Activated CD4-positive, CD25-positive, alpha-beta regulatory T cell treated with anti-CD3 and anti-CD28 coated beads, Interleukin-2, amount 50 U/mL, for 24 hours (primary cell): ENCODE measurements around the gene CMTM4.
A peak's percentile ranks its signal among the peaks of the same experiment; 100 is the strongest.
"Not testable (repeated sequence)": the region's sequence is repeated elsewhere in the genome, so short reads cannot be mapped to it uniquely, and the experiment has no call there.

Source experiments
- ATAC-seq, 2 donors: fragments of 150-1000 bp; cut with Tn5 transposase; one replicate each; pipeline ENCODE4 v1.10.0; 2021; ENCODE audit warnings: mild to moderate bottlenecking in 1 of 2, moderate library complexity in 1 of 2

CMTM4 gene

GRCh38 chr16:66670691-66671388 lies 25.7 kb downstream of the CMTM4 start:
- no peak for ATAC-seq

- no peak for ATAC-seq
These were observed 27.6 kb downstream of the CMTM4 start for GRCh38 chr16:66668777-66669444.

- no peak for ATAC-seq
These were observed 28.6 kb downstream of the CMTM4 start for GRCh38 chr16:66667944-66668343.

GRCh38 chr16:66662445-66663194 lies 33.9 kb downstream of the CMTM4 start:
- ATAC-seq = no peak

GRCh38 chr16:66661671-66662346 lies 34.7 kb downstream of the CMTM4 start:
- not testable (repeated sequence) for ATAC-seq

- ATAC-seq = no peak
These were observed 35.4 kb downstream of the CMTM4 start for GRCh38 chr16:66661210-66661560.

- no peak for ATAC-seq
These were observed 35.9 kb downstream of the CMTM4 start for GRCh38 chr16:66660422-66661209.

- no peak for ATAC-seq
These were observed 37.7 kb downstream of the CMTM4 start for GRCh38 chr16:66658860-66659190.

- no peak for ATAC-seq
These were observed 38.2 kb downstream of the CMTM4 start for GRCh38 chr16:66658143-66658859.

- no peak for ATAC-seq
These were observed 40.0 kb downstream of the CMTM4 start for GRCh38 chr16:66656547-66656946.

GRCh38 chr16:66653581-66654350 lies 42.8 kb downstream of the CMTM4 start:
- no peak for ATAC-seq

GRCh38 chr16:66652661-66653360 lies 43.7 kb downstream of the CMTM4 start:
- ATAC-seq = no peak

GRCh38 chr16:66651965-66652364 lies 44.6 kb downstream of the CMTM4 start:
- no peak for ATAC-seq

- no peak for ATAC-seq
These were observed 45.1 kb downstream of the CMTM4 start for GRCh38 chr16:66651474-66651765.

- ATAC-seq = peak; percentile 94 to 99
These were observed 45.7 kb downstream of the CMTM4 start for GRCh38 chr16:66650707-66651473.

GRCh38 chr16:66649636-66650205 lies 46.8 kb downstream of the CMTM4 start:
- ATAC-seq = no peak

GRCh38 chr16:66649167-66649566 lies 47.4 kb downstream of the CMTM4 start:
- no peak for ATAC-seq

- no peak for ATAC-seq
These were observed 48.7 kb downstream of the CMTM4 start for GRCh38 chr16:66647866-66648265.

- ATAC-seq = no peak
These were observed 55.2 kb downstream of the CMTM4 start for GRCh38 chr16:66641387-66641786.
